ENCODE results near the gene AASS. TPM values are rescaled to one million over a fixed set of nuclear protein-coding genes. Genes with fewer than 3 reads are reported as not detected.

The AASS gene
- total RNA-seq, 1 donor from 2014 or later, result 264 TPM

GRCh38 chr7:122064971-122065370 lies 79.1 kb downstream of the AASS start:
- Histone ChIP-seq H3K9me3 (ENCODE audit: low read depth) (no peaks in the 10 kb centered on the region), H3K27ac (no peak overlapping the region), H3F3A (ENCODE audit: low read depth) (peaks cover 7% of the 10 kb centered on the region), H2AFZ (replicated peaks) (no peak overlapping the region), H4K20me1 (ENCODE audit: low read depth) (no peaks in the 10 kb centered on the region), H3K79me2 (ENCODE audit: low read depth) (no peaks in the 10 kb centered on the region), H3K4me3 (no peak overlapping the region), H3K27me3 (no peaks in the 10 kb centered on the region), H3K36me3 (peaks cover 7% of the 10 kb centered on the region), H3K4me1 (no peaks in the 10 kb centered on the region), H3K4me2 (no peak overlapping the region), H3K9ac (no peak overlapping the region)
- H3K4me1 Mint-ChIP-seq, result peaks cover 7% of the 10 kb centered on the region
- H3K4me3 Mint-ChIP-seq, result no peak overlapping the region
- no peak overlapping the region for H3K27ac Mint-ChIP-seq
- H3K9me3 Mint-ChIP-seq, result no peaks in the 10 kb centered on the region
- no peak for DNase-seq (ENCODE audit: low spot score)
- H3K27me3 Mint-ChIP-seq (ENCODE audit: insufficient read depth, low read depth), result peaks cover 5% of the 10 kb centered on the region
- TF ChIP-seq EZH2phosphoT487 (IDR thresholded peaks at IDR 0.05) (no peak), CTCF (IDR thresholded peaks at IDR 0.05) (no peak), EZH2 (IDR thresholded peaks at IDR 0.05) (no peak)
- H3K36me3 Mint-ChIP-seq, result peaks cover 3% of the 10 kb centered on the region

- no peaks in the 10 kb centered on the region for H3K27me3 ChIP-seq
- Mint-ChIP-seq H3K27me3 (ENCODE audit: insufficient read depth, low read depth) (peaks cover 5% of the 10 kb centered on the region), H3K4me1 (peaks cover 4% of the 10 kb centered on the region), H3K27ac (no peak overlapping the region), H3K9me3 (no peaks in the 10 kb centered on the region), H3K4me3 (no peak overlapping the region), H3K36me3 (peaks cover 13% of the 10 kb centered on the region)
- no peak overlapping the region for H2AFZ ChIP-seq (replicated peaks)
- H3F3A ChIP-seq (ENCODE audit: low read depth), result peaks cover 3% of the 10 kb centered on the region
- H4K20me1 ChIP-seq (ENCODE audit: low read depth), result no peaks in the 10 kb centered on the region
- no peaks in the 10 kb centered on the region for H3K9me3 ChIP-seq (ENCODE audit: low read depth)
- no peaks in the 10 kb centered on the region for H3K79me2 ChIP-seq (ENCODE audit: low read depth)
- H3K4me3 ChIP-seq, result no peak overlapping the region
- peaks cover 12% of the 10 kb centered on the region for H3K36me3 ChIP-seq
- no peaks in the 10 kb centered on the region for H3K4me1 ChIP-seq
- H3K9ac ChIP-seq, result no peak overlapping the region
- peak overlapping the region; percentile 56 for H3K27ac ChIP-seq
- H3K4me2 ChIP-seq, result no peak overlapping the region
- TF ChIP-seq EZH2 (IDR thresholded peaks at IDR 0.05) (no peak), EZH2phosphoT487 (IDR thresholded peaks at IDR 0.05) (no peak), CTCF (IDR thresholded peaks at IDR 0.05) (no peak)
- DNase-seq (ENCODE audit: low spot score), result no peak
Measured at GRCh38 chr7:122063146-122063545, 80.9 kb downstream of the AASS start.

DNA sequence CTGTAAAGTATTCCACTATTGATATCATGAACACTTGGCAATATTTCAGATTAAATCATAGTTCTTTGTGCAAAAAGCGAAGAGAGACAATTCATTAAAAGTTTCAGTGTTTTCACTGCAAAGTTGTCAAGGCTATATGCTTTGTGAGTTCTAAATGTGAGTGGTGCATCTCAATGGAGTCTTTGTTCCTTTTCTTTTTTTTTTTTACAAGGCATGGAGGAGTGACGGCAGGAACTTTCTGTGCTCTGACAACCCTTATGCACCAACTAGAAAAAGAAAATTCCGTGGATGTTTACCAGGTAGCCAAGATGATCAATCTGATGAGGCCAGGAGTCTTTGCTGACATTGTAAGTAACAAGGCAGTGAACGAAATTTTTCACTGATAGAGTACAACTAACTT lies 84.5 kb downstream of the AASS start:
- H3F3A ChIP-seq (ENCODE audit: low read depth), result peaks cover 9% of the 10 kb centered on the region
- no peak overlapping the region for H3K27ac Mint-ChIP-seq
- DNase-seq (ENCODE audit: low spot score), result no peak

More for the DNA sequence above, 84.5 kb downstream of the AASS start:
- Histone ChIP-seq H2AFZ (replicated peaks) (no peak overlapping the region), H3K27me3 (no peaks in the 10 kb centered on the region), H3K9me3 (ENCODE audit: low read depth) (no peaks in the 10 kb centered on the region), H3K9ac (no peak overlapping the region), H3K4me3 (no peak overlapping the region), H3K27ac (no peak overlapping the region), H3K36me3 (peaks cover 21% of the 10 kb centered on the region), H3K4me2 (no peak overlapping the region), H4K20me1 (ENCODE audit: low read depth) (no peaks in the 10 kb centered on the region), H3K4me1 (no peaks in the 10 kb centered on the region), H3K79me2 (ENCODE audit: low read depth) (no peaks in the 10 kb centered on the region)
- Mint-ChIP-seq H3K36me3 (peaks cover 22% of the 10 kb centered on the region), H3K9me3 (no peaks in the 10 kb centered on the region), H3K4me3 (no peak overlapping the region), H3K27me3 (ENCODE audit: insufficient read depth, low read depth) (peaks cover 3% of the 10 kb centered on the region), H3K4me1 (no peaks in the 10 kb centered on the region)
- TF ChIP-seq EZH2 (IDR thresholded peaks at IDR 0.05) (no peak), EZH2phosphoT487 (IDR thresholded peaks at IDR 0.05) (no peak), CTCF (IDR thresholded peaks at IDR 0.05) (no peak)
